GM18526 (cell line): ENCODE measurements around the gene MTHFD1L.

Source experiments
- POLR2A ChIP-seq: IDR thresholded peaks from 3 replicates; pipeline ENCODE4 v1.6.1; 2011; ENCODE audit not compliant: insufficient read length; ENCODE audit errors: extremely low read depth

MTHFD1L gene

DNA sequence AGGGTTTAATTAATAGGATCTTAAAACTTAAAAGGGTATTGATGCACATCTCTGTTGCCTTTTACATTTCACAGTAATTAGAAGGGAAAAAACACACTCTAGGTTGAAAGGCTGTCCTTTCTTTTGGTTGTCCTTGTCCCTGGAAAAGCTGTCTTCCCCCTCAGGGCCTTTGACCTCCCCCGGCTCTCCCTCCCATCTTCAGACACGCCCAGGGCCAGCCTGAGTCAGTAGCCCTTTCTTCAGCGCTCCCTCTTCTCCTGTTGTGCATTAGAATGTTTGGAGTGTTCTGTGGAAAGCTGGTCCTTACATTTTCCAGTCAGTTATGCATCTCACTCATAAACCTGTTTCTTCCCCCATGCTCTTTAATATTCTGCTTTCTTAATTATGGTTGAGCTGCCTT lies 157.0 kb downstream of the MTHFD1L start:
- no peak for TF ChIP-seq POLR2A

DNA sequence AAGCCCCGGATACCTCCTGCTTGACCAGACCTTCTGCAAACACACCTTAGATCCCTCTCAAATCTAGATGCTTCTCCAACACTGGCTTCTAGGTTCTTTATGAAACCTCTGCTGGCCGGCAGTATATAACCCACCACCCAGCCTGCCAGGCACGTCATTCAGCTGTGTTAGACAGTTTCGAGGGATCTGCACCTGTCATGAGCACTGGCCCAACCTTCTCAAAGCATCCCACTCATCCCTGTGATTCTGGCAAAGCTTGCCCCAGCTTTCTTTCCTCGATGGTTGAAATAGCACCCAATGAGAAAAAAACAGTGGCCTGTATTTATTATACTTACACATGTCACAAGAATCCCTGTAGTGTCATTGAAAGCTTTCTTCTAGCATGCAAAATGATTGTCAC lies 157.8 kb downstream of the MTHFD1L start:
- no peak for TF ChIP-seq POLR2A

DNA sequence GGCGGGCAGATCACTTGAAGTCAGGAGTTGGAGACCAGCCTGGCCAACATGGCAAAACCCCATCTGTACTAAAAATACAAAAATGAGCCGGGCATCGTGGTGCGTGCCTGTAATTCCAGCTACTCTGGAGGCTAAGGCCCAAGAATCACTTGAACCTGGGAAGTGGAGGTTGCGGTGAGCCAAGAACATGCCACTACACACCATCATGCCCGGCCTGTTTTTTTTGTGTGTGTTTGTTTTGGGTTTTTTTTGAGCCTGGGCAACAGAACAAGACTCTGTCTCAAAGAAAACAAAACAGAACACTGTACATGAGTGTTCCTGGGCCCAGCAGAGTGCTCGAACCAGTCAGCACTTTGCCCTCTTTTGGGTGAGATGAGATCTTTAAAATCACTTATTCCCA lies 159.1 kb downstream of the MTHFD1L start:
- no peak for TF ChIP-seq POLR2A

DNA sequence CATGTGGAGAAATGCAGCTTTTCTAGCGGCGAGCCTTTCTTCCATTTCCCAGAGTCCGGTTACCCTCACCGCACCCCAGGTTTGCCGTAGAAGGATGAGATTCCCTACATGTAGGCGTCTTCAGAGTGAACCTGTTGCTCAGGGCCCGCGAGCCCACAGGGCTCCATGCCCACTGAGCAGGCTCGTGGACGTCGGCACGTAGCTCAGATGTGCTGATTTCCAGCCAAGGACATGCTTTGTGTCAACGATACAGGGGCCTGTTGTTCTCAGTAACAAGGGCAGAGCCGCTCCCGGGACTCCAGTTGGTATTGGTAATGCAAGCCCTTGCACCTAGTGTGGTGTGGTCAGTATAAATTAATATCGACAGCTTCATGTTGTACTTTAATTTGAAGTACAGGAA lies 159.6 kb downstream of the MTHFD1L start:
- TF ChIP-seq POLR2A = no peak

DNA sequence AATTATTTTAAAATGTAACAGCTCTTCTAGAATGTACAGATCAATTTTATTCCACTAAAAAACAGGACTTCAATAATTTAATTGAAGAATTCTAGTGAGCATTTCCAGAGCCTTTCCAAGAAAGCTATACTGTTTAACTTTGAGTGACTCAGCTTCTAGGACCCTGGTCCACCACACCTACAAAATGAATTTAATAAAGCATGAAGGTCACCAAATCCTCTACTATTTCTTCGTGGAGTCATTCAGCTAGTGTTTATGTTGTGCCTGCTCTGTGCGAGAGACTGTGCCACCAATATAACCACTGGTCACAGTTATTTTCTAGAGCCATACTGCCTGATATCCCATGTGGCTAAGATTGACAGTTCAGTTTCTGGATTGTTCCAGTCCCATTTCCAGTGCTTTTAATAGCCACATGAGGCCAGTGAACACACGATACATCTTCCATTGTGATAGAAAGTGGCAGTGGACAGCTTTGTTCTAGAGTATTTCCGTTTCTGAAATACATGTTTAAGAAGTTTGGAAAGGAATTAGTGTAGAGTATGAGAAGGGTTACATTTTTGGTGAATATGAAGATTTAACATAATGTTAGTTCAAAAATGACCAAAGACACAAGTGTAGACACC lies 160.7 kb downstream of the MTHFD1L start:
- no peak for TF ChIP-seq POLR2A

DNA sequence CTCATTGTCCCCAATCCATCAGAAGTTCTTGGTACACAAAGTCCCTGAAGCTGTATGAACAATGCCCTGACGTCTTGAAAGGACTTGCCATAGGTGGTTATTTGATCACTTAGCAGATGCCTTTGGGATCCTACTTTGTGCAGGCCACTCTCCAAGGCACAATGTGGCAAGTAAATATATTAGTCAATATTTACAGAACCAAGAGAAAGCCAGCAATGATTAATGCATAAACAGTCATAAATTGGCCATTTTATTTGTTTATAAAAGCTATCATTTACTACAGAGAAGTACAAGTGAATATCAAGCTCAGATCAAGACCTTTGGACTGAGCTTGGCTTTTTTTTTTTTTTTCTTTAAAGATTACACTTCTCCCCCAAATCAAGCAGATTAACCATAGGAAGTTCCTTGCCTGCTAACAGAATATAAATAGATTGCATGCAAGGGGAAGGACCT lies 161.8 kb downstream of the MTHFD1L start:
- TF ChIP-seq POLR2A = no peak

DNA sequence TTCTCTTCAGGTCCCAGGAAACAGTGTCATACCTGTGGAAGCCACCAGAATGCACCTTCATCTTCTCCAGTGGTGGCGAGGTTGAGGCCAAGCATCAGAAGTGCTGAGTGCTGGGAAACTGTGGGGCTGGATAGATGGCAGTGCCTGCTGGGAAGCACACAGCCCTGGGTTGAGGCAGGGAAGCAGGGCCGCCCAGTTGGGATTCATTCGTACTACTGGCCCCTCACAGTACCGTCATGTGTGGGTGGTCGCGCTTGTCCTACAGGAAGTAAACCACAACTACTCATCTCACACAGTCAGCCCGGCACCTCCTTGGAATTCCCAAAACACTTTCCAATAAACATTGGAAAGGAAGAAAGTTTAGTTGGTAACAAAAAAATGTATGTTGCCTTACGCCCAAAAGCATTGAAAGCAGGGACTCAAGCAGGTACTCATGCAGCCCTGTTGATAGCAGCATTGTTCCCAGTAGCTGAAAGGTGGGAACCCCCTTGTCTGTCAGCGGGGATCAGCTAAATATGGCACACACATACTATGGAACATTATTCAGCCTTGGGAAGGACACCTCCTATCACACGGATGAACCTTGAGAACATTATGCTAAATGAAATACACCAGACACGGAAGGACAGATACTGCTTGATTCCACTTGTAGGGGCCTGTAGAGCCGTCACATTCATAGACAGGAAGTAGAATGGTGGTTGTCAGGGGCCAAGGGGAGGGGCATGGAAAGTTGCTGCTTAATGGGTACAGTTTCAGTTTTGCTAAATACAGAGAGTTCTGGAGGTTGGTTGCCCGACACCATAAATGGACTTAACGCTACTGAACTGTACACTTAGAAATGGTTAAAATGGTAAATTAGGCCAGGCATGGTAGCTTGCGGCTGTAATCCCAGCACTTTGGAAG lies 162.7 kb downstream of the MTHFD1L start:
- TF ChIP-seq POLR2A = no peak

DNA sequence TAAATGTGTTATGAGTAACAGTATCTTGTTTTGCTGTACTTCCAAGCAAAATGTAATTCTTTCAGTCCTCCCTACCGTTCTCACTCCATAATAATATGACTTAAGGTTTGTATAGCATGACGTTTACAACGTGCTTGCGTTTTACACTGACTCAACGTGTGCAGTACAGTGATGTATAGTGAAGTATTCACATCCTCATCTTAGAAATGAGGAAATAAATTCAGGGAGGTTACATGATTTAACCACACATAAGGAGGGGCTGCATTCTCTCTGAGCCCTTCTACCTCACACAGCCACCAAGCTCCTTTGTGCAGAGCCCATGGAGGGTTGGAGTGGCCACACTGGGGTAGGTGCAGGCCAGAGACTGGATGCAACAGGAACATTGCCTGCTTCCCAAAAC lies 164.5 kb downstream of the MTHFD1L start:
- TF ChIP-seq POLR2A = no peak

DNA sequence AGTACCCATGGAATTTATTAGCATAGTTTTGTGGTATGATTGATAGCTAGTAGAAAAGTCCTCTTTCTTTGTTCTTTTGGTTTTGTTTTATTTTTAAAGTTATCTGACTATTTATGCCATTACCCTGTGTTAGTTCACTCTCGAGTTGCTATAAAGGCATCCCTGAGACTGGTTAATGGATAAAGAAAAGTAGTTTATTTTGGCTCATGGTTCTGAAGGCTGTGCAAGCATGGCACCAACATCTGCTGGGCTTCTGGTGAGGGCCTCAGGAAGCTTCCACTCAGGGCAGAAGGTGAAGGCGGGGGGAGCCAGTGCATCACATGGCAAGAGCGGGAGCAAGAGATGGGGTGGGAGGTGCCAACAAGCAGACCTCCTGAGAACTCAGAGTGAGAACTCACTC lies 166.5 kb downstream of the MTHFD1L start:
- no peak for TF ChIP-seq POLR2A

DNA sequence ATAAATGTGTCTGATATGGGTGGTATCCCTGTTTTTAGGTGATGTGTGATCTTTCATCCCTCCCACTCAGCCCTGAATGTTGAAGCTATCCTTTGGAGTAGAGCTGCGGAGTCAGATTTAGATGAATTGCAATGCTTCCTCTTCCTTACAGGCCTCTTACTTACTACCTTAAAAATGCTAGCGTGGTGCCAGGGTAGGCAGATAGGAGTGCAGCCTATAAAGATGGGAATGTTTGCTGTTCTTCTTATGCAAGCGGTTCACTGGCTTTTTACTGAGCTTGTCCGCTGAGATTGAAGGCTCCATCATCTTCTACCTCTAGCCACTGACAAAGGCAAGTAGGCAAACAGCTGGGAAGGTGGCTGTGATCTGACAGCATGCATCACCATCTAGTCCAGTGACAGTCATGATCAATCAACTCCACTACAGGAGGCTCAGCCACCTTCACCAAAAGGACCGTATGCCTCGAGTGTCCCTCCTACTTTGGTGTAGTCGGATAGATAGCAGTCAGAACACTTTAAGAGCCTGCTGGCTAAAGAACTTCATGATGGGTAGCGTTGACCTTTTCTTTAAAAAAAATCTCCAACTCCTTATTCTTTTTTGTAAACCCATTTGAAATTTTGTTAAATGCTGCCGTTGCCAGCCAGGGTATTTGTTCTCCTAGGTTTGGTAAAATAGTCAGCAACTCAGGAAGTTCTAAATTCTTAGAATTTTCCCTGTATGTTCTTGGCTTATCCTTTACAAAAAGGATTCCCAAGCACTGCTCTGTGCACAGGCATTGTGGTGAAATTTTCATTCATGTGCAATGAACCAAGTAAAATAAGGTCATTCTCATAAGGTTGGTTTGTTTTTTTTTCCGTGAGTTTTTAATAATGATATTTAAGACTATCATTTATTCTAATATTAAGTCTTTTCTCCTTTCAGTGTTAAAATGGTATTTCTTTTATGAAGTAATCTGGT lies 169.6 kb downstream of the MTHFD1L start:
- TF ChIP-seq POLR2A = no peak

DNA sequence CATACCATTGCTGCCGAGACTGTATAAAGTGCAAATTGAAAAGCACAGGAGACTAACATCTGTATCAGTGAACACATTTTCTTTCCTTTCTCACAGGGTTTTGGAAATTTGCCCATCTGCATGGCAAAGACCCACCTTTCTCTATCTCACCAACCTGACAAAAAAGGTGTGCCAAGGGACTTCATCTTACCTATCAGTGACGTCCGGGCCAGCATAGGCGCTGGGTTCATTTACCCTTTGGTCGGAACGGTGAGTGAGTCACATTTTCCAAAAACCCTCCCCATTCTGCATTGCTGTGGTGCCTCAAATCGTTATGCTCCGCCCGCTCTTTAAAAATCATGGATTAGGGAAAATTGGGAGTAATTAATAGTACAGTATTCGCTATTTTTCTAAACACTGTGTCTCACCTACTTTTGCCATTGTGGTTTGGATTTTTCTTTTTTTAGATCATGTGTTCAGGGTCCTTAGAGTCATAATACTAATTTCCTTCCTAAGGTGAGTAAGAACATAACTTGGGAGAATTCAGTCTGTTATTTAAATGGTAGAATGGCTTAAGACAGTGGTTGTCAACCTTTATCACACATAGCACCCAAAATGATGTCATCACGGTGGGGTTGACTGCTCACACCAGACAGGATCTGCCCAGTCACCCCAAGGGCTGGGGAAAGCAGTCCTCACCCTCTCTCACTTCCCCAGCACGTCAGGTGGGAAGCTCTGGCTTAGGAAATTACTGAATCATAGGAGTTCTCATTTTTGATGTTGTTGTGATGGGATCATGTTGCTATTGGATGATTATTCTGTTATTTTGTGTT lies 171.6 kb downstream of the MTHFD1L start:
- no peak for TF ChIP-seq POLR2A

DNA sequence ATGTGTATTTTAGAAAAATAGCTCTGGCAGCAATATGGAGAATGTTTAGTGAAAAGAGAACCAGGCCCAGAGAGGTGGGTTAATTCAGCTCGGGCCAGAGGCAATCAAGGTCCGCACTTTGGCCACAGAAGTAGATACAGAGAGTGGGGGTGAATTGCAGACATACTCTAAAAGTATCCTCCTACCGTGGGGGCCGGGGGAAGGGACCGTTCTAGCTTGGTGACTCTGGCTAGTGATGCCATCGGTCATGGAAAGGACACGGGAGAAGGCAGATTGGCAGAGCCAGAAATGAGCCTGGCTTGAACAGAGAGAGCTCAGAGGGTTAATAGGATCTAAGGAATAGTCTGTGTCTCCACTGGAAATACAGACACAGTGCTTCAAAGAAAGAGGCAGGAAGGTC lies 173.1 kb downstream of the MTHFD1L start:
- no peak for TF ChIP-seq POLR2A

DNA sequence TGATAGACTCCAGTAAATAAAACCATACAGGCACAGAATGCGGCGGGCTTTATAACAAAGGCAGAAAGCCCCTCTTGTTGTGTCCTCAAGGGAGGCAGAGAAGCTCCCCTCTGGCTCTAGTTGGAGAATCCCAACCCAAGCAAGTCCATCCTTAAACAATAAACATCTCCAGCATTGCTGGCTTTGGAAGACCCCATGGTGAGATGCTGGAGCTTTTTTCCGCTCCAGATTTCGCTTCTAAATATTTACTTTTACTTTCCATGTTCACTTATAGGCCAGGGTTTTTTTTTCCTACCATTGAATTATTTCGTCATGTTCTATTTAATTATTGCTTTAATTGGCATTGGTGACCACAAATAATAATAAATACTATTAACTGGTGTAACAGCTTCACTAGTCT lies 176.2 kb downstream of the MTHFD1L start:
- no peak for TF ChIP-seq POLR2A

DNA sequence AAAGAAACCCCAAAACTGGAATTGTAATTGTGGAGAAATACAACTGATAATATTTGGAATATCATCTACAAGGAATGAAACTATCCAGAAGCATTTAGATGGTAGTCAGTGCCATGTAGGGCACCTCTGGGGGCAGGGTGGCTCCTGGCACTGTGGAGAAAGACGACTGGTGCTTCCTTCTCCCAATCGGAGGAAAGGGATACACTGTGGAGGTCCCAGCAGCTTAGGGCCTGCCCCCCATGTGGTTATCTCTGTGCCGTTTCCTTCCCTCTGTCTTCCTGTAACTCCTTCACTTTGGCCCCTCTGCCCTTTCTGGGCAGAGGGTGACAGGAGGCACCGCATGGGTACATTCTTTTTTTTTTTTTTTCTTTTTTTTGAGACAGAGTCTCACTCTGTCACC lies 178.4 kb downstream of the MTHFD1L start:
- TF ChIP-seq POLR2A = no peak

DNA sequence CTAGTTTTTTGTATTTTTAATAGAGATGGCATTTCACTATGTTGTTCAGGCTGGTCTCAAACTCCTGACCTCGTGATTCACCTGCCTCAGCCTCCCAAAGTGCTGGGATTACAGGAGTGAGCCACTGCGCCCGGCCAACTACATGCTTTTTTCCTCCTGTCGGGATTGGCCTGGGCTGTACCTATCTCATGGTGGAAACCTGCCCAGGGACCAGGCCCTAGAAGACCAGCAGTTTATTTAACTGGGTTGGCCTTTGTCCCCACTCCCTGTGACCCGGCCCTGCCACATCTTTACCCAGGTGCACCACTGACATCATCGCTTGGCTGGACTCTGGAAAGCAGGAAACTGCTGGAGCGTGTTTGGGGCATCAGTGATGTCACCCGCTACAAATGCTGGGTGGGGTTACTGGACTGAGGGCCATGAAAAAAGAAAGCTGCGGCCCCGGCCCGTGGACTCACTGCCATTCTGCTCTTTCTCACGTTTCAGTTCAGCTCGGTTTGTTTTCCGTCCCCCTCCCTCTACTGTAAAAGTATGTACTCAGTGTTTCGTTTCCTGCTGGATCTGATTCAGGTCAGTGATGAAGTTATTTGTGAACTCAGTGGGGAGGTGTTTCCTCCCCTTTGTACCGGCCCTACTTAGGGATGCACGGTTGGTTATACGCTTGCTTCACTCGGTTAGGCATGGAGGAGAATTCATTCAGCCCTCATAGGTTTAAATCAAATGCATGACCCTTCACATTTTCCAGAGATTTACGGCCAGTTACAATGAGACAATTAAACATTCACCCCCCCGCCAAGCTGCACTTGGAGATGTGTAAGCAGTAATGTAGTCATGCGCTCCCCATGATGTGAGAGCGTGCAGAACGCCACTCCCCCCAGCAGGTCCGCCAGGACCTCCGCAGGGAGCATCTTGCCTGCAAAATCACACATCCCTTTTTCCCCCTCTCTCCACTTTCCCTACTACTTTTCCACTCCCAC lies 179.3 kb downstream of the MTHFD1L start:
- no peak for TF ChIP-seq POLR2A
